GM18909 (cell line): ENCODE data around the gene ST3GAL4.
A peak's percentile ranks its signal among the peaks of the same experiment; 100 is the strongest.

ENCODE experiments used
- ATAC-seq: cut with Tn5 transposase; IDR thresholded peaks from one replicate; pipeline ENCODE4 v1.9.1; 2021; ENCODE audit warnings: mild to moderate bottlenecking; ENCODE audit not compliant: unreplicated experiment, poor library complexity

ST3GAL4 gene

GRCh38 chr11:126433989-126434949, 78.8 kb downstream of the ST3GAL4 start:
- no peak for ATAC-seq

- no peak for ATAC-seq
Measured at GRCh38 chr11:126434950-126435335, 79.5 kb downstream of the ST3GAL4 start.

- ATAC-seq: no peak
Measured at GRCh38 chr11:126436209-126436755, 80.8 kb downstream of the ST3GAL4 start.

- no peak for ATAC-seq
Measured at GRCh38 chr11:126437731-126438130, 82.2 kb downstream of the ST3GAL4 start.

GRCh38 chr11:126438272-126438671, 82.8 kb downstream of the ST3GAL4 start:
- ATAC-seq: no peak

GRCh38 chr11:126438691-126439090, 83.2 kb downstream of the ST3GAL4 start:
- no peak for ATAC-seq

GRCh38 chr11:126440276-126440675, 84.8 kb downstream of the ST3GAL4 start:
- ATAC-seq: no peak

- ATAC-seq: peak; percentile 72
Measured at GRCh38 chr11:126440792-126441514, 85.5 kb downstream of the ST3GAL4 start.

GRCh38 chr11:126443120-126443519, 87.6 kb downstream of the ST3GAL4 start:
- no peak for ATAC-seq

- ATAC-seq: no peak
Measured at GRCh38 chr11:126444072-126444471, 88.6 kb downstream of the ST3GAL4 start.

GRCh38 chr11:126446581-126446980, 91.1 kb downstream of the ST3GAL4 start:
- no peak for ATAC-seq

- ATAC-seq: no peak
Measured at GRCh38 chr11:126450198-126450597, 94.7 kb downstream of the ST3GAL4 start.

GRCh38 chr11:126450806-126451205, 95.3 kb downstream of the ST3GAL4 start:
- ATAC-seq: no peak

GRCh38 chr11:126451211-126451802, 95.8 kb downstream of the ST3GAL4 start:
- no peak for ATAC-seq

- no peak for ATAC-seq
Measured at GRCh38 chr11:126452241-126453101, 97.0 kb downstream of the ST3GAL4 start.

- no peak for ATAC-seq
Measured at GRCh38 chr11:126456089-126456488, 100.6 kb downstream of the ST3GAL4 start.

- no peak for ATAC-seq
Measured at GRCh38 chr11:126456783-126457542, 101.5 kb downstream of the ST3GAL4 start.

GRCh38 chr11:126457817-126458216, 102.3 kb downstream of the ST3GAL4 start:
- ATAC-seq: no peak

- no peak for ATAC-seq
Measured at GRCh38 chr11:126459691-126460281, 104.3 kb downstream of the ST3GAL4 start.
